NCI-H1694 (cell line): ENCODE results near the gene SMIM22.

Experiments used
- DNase-seq: peaks from one replicate; lab custom pipeline; 2025; lab: John Stamatoyannopoulos, UW

SMIM22 gene

DNA sequence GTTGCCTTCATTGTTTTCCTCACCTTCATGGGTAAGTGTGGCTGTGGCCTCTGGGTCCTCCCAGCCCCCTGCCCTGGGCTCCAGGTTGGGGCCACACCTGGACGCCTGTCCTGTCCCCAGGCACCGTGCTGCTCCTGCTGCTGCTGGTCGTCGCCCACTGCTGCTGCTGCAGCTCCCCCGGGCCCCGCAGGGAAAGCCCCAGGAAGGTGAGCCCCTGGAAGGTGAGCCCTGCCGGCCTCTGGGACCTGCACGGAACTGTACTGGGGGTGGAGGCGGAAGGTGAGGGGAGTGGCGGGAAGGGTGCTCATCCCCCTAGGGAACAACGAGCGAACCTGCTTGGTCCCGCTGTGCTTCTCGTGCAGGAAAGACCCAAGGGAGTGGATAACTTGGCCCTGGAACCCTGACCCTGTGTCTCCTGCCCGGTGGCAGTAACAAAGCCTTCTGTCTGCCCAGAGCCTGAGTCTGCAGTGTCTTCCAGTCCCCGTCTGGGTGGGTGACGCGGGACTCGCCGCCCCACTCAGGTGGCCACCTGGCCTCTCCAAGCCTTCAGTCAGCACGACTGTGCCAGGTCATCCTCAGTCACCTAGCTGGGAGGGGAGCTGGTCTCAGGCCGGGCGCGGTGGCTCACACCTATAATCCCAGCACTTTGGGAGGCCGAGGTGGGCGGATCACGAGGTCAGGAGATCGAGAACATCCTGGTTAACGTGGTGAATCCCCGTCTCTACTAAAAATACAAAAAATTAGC lies 831 bp downstream of the SMIM22 start:
- no peak for DNase-seq

DNA sequence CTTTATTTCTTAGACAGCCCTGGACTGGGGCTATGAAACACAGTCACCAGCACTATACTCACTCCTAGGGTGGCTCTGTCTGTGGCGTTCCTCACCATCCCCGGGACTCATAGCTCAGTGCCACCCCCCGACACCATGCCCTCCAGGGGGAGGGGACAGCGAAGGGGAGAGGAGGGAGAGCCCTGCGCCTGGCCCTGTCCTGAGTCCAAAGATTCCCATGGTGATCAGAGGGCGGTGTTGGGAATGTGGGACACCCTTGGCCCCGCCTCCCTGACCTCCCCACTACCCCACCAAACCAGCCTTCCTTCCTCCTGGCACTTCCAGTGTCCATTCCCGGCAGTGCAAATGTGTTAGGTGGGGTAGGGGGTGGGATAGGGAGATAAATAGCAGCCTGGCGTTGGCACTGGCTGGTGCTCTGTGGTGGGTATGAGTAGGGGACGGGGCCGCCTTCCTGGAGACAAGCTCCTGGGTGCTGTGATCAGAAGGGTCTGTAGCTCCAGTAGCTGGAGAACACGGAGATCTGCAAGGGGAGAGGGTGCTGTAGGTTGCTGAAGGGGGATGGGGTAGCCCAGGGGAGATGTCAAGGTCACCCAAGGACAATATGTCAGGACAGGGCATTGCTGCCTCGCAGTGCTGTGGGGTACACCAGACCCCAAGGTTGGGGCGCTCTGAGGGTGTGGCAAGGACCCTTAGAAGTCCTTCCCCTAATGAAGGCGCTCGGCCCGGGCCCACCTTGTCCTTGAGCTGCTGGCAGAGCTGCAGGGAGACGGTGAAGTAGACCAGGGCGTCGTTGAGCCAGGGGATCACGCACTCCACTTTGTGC lies 2.0 kb downstream of the SMIM22 start:
- DNase-seq: no peak

DNA sequence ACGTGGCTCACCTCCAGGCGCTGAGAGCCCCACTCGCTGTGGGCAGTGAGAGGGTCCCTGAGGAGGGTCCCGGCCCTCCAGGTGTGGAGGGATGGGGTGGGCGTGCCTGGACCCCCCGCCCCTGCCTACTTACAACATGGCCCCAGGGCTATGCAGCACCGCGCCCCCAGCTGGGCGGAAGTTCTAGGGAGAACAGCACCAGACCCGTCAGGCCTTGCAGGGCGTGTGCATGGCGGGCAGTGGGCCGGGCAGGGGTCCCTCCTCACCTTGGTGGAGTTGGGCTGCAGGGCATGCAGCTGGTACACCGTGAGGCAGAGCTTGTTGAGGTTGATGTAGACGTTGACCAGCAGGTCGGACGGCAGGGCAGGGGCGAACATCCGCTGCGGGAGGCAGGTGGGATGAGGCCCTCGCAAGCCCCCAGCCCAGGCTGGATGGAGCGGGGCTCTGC lies 2.7 kb downstream of the SMIM22 start:
- DNase-seq: no peak

DNA sequence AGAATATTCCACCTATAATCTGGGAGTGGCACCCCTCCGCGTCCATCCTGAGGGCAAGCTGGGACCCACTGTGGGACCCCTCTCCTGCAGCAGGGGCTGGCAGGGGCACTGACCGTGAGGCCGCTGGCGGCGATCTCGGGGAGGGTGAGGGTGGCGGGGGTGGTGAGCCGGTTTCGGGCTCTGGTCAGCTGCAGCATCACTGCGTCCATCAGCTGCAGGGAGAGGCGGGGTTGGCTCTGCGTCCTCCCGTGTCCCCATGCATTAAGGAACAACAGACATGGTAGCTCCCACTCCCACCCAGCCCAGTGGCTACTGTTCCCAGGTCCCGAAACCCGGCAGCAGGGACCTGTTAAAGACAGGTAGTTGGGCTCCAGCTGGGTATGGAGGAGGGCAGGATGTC lies 3.3 kb downstream of the SMIM22 start:
- no peak for DNase-seq

DNA sequence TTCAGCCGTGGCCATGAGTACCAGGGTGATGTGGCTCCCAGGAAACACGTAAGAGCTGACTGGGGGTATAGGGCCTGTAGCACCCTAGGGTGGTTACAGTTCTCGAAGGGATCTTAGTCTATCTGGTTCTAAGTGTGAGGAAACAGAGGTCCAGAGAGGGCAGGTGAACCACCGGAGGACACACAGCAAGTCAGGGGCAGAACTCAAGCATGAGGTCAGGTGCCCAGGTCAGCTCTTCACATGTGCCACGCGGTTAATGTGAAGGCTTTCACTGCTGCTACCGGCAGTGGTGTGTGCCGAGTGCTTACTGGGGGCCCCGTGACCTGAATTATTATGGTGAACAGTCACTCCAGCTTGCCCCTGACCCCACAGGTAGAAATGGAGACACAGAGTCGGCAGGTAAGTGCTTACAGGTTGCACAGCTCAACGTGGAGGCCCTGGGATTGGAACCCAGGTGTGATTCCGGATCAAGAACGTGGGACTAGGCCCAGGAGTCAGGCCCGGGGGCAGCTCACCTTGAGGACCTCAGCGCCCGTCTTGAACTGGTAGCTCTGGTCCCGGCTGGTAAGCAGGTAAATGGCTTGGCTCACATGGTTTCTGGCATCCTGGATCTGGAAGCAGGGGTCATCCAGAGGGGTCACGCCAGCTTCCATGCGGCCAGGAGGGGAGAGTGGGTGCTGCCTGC lies 4.1 kb downstream of the SMIM22 start:
- DNase-seq: no peak

DNA sequence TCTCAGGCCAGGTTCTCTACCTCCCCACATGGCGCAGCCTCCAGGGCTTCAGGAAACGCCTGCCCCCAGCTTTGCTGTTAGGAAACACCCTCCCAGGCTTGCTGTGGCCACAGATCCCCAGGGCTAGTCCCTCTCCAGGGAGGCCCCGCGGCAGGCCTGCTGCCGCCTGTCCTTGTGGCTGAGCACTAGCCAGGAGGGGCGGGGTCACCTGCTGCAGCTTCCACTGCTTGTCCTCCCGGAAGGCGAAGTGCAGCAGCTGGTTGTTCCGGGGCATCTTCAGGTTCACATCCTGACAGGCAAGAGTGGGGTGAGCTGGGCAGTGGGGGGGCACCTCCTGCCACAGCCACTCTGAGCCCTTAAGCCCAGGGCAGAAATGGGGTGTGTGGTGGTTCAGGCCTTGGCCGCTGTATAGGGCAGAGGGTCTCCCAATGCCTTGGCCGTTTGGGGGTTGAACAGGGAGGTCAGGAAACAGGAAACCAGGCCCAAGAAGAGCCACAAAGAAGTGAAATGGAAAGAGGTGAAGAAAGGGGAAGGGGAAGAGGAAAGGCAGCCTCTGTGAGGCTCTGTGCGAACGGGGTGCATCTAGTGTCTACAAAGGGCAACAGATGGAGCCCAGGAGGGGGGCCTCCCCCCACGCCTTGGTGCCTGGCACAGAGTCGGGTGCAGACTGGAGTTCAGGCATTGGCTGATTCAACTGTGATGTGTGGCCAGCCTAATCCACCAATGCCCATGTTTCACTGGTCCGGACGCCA lies 5.3 kb downstream of the SMIM22 start:
- DNase-seq: peak; percentile 33

DNA sequence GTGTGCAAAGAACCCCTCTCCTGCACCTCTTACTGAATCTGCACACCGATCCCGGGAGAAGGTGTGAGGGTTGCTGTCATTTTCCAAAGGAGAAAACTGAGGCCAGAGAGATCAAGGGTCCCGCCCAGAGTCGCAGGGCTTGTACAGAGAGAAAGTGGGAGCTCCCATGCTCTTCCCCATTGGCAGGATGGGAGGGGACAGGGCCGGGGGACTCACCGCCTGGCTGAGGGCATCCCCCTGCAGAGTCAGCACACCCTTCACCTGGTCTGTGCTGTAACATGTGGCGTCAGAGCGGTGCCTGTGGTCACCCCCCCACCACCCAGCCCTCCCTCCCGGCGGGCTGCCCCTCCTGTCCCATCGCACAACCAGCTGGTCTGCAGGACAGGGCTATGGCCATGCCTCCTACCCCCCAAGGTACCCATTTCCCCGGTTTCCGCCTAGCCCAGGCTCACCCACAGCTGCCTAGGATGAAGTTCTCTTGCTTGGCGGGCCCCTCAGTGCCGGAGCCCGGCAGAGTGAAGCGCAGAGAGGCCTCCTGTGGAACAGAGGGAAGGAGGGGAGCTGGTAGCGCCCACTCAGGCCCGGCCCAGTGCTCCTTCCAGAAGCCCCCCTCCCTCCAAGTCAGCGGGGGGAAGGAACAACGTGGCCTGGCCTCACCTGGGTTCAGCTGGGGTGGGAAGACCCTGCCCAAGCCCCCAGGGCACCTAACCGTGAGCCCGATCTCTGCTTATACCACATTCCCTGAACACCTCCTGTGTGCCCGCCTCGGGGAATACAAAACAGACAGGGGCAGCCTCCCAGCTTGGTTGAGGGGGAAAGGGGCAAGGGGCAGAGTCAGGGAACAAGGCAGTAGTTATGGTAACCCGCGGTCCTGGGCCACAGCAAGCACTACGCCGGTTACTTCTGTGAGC lies 6.1 kb downstream of the SMIM22 start:
- DNase-seq: no peak

DNA sequence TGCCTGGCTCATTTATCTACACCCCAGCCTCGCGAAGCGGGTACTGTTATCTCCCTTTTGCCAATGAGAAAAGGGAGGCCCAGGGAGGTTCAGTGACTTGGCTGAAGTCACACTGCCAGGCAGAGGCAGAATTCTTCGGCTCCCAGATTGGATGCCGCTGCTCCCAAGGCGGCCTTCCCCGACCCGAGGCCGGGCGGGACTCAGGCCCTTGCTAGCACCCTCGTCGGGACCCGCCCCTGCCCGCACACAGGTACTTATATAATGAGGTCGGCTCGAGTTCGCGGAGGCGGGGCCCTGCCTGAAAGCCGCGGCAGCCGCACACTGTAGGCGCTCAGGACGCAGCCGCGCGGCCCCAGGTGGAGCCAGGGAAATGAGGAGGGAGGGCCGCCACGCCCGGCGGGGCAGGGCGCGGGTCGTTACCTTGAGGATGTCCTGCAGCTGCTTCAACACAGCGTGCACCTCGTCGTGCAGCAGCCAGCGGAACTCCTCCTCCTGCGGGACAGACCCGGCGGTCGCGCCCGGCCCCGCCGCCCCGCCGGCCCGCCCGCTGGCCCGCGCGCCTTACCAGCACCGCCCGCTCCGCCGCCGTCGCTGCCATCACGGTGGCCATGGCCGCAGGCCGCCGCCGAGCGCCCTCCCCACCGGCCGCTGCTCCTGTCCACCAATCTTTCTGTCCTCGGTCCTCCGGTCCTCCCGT lies 6.9 kb downstream of the SMIM22 start, which contains the start of gene ROGDI:
Gene ROGDI (minus strand): TSS at position 672 of the 697 bp plus-strand sequence. CDS start 62 bp downstream, at position 610.
- DNase-seq: peak; percentile 13

DNA sequence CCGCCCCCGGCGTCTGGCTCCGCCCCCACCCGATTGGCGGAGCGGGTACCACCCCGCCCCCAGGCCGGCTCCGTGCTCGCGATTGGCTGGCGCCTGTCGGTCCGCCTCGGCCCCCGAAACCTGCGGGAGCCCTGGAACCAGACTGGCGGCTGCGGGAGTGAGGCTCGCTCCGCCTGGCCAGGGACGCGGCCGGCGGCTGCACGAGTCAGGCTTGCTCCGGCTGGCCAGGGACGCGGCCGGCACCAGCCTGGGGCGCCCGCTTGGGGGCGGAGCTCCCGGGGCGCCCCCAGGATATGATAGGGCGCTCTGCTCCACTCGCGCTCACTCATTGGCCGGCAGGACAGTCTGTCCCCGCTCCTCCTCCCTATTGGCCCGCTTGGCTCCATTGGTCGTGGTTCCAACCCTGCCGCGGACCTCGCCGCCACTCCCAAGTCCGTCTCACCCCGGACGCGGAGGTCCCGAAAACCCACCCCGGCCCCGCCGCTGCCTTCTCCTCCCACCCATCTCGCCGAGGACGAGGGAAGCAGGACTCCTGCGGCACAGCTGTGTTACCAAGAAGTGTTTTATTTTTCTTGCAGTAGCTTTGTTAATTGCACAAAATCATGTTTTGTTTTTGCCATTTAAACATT lies 7.6 kb downstream of the SMIM22 start:
- peak; percentile 76 for DNase-seq

DNA sequence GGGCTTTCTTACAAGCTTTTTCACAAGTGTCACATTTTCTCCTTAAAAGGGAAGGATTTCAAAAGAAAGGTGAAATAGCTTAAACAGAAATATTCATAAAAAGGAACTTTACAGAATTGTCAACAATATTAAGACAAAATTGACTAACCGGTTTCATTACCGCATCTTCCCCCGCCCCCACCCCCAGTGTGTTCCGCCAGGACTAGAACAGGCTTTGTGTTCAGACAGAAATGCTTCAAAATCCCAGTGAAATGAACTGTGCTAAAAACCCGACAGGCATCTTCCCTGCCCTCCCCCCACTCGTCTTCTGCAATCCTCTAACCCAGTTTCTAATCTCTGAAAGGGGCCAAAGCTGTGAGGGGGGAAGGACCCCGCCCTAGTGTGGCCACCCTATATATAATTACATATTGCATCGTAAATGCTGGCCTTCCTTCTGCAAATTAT lies 8.3 kb downstream of the SMIM22 start:
- DNase-seq: no peak

DNA sequence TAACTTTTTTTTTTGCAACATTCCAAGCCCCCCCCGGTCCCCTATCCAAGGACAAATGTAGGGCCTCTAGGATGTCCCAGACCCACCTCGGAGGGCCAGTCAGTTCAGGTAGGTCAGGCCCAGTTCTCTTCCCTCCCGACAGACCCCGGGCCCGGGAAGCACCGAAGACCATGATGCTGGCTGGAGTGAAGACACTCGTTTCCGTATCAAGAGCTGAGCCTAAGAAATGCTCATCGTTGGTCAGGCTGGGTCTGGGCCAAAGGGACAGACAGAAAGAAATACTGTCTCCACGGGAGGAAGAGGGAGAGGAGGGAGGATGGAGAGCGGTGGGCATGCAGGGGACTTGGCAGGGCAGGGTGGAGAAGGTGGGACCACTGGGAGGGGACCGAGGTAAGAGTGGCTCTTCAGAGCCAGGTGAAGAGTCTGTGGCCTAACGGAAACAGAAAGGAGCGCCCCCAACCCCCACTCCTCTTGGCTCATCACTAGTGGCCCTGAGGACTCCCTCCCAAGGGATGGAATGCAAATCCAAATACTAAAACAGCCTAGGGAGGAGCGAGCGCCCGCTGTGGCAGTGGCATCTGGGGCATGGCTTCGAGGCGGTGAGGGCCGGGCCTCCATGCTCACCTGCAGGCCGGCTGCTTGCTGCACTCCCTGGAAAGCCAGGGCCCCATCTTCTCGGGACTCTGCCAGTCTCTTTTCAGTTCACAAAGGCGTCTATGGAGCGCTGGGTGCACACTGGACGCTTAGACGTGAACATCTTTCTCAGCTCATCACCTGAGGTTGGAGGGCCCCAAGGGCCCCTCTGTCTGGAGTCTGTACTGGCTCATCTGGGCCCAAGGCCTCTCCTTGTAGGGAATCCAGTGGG lies 9.0 kb downstream of the SMIM22 start:
- no peak for DNase-seq

DNA sequence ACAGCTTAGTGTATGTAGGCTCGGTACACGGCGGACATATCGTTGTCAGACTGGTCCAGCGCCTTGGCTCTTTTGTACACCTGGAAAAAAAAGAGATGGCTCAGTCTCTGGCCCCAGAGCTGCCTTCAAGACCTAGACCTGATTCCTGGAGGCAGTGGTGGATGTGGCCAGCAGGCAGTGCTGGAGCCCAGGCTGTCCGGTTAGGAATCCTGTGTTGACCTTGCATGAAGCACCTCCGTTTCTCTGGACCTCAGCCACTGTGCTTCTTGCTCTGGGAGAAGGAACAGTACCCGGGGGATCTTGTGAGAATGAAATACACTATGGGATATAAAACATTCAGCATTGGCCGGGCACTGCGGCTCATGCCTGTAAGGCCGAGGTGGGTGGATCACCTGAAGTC lies 10.1 kb downstream of the SMIM22 start:
- DNase-seq: no peak

DNA sequence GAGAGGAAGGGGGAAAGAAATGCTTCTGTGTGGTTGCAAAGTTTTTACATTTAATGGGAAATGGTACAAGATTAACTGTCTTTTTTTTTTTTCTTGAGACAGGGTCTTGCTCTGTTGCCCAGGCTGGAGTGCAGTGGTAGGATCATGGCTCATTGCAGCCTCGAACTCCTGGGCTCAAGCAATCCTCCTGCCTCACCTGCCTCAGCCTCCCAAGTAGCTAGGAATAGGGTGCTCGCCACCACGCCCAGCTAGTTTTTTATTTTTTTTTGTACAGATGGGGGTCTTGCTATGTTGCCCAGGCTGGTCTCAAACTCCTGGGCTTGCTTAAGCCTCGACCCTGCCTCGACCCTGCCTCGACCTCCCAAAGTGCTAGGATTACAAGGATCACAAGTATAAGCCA lies 11.1 kb downstream of the SMIM22 start:
- no peak for DNase-seq

DNA sequence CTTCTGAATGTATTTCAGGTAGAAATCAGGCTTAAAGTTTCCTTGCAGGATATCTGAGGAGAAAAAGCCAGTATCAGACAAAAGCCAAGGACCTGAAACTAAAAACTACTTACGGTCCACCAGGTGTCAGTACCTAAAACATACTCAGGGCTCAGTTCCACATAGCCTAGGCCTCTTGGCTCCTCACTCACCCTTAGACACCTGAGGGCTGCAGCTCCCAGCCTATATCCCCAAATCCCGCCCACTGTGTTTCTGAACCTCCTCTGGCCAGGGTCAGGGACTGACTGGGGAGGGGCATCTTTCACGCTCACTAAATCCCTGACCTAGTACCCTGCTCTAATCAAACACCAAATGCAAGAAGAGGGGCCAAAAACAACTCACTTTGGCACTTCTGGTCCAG lies 16.1 kb downstream of the SMIM22 start:
- no peak for DNase-seq

DNA sequence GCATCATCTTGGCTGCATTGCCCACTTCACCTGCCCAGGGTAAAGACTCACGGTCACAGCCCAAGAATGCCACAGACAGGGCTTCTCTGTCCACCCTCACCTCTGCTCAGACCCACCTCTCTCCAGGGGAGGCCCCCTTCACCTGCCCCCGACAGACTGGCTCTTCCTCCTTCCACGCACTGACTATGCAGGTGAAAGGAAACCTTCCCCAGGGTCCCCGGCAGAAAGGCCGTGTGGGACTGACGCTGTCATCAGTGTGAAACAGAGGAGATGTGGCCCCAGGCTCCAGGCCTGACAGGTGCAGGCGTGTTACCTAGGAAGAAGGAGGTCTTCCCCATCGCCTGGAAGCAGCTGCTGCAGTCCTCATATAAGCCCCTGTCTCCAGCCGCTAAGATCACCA lies 16.6 kb downstream of the SMIM22 start:
- DNase-seq: no peak

DNA sequence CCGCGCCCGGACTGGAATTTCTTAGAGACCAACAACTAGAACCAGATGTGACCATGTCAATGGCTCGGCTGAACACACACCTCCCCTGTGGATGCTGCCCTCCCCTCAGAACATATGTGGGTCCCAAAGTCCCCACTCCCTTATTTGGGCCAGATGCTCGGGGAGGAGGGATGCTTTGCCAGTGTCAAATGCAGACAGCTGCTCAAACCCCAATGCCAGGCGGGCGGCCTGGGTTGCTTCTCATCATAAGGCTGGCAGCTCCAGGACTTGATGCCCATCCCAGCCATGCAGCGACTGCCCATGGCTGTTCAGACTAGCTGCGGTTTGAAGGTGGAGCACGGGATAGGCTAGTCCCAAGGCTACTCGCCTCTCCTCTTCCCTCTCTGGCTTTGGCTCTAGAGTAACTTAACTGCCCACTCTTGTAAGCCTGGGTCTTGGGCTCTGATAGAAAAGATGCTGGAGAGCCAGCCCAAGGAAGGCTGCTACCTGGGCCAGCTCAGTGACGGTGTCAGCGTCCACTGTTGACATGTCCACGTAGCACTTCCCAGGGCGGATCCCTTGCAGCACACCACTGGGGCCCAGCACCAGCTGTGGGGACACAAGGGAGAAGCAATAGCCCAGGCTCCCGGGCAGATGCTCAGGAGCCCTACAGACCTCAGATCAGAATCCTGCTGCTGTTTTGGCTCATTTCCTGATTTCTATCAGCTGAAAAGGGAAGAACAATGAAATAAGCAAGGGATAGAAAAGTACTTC lies 18.3 kb downstream of the SMIM22 start:
- no peak for DNase-seq

DNA sequence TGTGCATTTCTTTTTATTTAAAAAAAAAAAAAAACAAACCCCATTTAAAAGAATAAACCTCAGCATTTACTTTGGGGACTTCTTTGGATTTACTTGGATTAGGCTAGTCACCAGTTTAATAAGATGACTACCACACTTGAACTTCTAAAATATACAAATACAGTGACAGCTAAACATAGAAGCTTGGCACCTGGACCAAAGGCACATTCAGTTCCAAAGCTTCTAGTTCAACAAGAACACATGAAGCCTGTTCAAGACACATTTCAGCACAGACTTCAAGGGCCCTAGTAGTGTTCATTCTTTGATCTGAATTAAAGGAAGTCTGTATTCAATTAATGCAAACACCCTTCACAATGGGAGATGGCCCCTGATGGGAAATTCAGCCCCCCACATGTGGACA lies 18.9 kb downstream of the SMIM22 start:
- no peak for DNase-seq
